ENCODE measurements around the gene SOWAHA. TPM values are rescaled to one million over a fixed set of nuclear protein-coding genes. Genes with fewer than 3 reads are reported as not detected.

The SOWAHA gene
- total RNA-seq (0.14 TPM in 1 of 2 replicates, not detected in the other), polyA plus RNA-seq (not detected in 2 replicates)

DNA sequence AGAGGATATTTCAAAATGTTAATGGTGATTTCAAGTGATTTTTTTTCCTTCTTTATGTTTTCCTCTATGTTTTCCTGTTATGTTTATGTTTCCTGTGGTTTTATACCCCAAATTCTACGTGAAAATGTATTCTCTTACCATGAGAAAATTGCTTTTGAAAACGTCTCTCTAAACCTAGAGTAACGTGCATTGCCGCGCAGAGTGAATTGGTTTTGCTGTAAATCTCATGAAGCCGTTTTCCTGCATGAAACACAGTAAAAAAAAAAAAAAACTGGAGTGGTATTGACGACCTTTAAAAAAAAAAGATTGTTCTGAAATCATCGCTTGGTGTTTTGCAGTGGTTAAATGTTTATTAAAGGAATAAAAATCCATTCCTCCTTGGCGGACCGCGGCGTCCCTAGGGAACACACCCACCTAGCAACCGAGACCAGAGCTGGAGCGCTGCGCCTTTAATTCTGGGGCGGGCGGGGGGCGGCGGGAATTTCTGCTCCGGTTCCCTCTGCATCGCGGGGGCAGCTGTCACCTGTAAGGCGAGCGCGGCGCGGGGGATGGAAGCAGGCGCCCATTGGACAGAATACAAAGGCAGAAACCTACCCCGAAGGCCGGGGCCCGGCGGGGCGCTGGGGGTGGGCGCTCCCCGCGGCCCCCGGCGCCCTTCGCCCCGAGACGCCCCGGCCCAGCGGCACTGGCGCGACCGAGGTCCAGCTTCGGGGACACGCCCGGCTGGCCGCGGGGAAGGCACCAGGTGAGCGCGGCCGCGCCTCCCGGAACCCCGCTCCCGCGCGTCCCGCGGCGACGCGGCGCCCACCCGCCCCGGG, at the start of gene SOWAHA:
Gene SOWAHA, plus strand, starts transcription at position 522 of the 818 bp plus-strand sequence. CDS start 320 bp downstream, outside the sequence.
- no peaks in the 10 kb centered on the region for H3K9me3 ChIP-seq (ENCODE audit: low read depth)
- peak in 1 of 2 donors; percentile 37 for DNase-seq (ENCODE audit: low read depth in 1 of 2, low spot score in 1 of 2)
- no peak within 1 kb of the TSS for H3K27ac ChIP-seq
- TF ChIP-seq, protein P1, sequence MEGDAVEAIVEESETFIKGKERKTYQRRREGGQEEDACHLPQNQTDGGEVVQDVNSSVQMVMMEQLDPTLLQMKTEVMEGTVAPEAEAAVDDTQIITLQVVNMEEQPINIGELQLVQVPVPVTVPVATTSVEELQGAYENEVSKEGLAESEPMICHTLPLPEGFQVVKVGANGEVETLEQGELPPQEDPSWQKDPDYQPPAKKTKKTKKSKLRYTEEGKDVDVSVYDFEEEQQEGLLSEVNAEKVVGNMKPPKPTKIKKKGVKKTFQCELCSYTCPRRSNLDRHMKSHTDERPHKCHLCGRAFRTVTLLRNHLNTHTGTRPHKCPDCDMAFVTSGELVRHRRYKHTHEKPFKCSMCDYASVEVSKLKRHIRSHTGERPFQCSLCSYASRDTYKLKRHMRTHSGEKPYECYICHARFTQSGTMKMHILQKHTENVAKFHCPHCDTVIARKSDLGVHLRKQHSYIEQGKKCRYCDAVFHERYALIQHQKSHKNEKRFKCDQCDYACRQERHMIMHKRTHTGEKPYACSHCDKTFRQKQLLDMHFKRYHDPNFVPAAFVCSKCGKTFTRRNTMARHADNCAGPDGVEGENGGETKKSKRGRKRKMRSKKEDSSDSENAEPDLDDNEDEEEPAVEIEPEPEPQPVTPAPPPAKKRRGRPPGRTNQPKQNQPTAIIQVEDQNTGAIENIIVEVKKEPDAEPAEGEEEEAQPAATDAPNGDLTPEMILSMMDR (IDR thresholded peaks at IDR 0.05; ENCODE audit: low read depth, low read length) = no peak
- no peaks in the 10 kb centered on the region for H3K36me3 ChIP-seq
- H3K4me1 ChIP-seq (ENCODE audit: low read depth) = peaks cover 3% of the 10 kb centered on the region
- H3K4me3 ChIP-seq = peak within 1 kb of the TSS; percentile 37
- H3K27me3 ChIP-seq = peaks cover 90% of the 10 kb centered on the region

DNA sequence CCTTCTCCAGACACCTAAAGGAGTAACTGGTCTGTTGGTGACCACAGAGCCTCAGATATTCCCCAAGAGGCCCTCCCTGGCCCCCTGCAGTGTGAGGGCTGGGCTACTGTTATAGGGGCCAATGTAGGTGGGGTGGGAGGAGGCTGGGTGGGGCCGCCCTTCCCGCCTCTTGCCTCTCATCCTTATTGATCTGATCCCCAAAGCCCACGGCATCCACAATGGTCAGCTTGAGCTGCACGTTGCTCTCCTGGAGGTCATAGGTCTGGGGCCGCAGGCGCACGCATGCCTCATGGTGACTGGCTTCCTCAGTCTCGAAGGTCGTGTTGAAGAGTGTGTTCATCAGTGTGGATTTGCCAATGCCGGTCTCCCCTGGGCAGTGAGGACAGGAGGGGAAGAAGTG, 49.1 kb upstream of the SOWAHA start:
- Histone ChIP-seq H3K9me3 (ENCODE audit: low read depth) (no peaks in the 10 kb centered on the region), H3K4me3 (no peak overlapping the region), H3K4me1 (ENCODE audit: low read depth) (no peaks in the 10 kb centered on the region), H3K36me3 (peaks cover 11% of the 10 kb centered on the region), H3K27me3 (no peaks in the 10 kb centered on the region), H3K27ac (no peak overlapping the region)
- TF ChIP-seq, protein P1 (IDR thresholded peaks at IDR 0.05; ENCODE audit: low read depth, low read length) = no peak
- DNase-seq (ENCODE audit: low read depth in 1 of 2, low spot score in 1 of 2) = no peak

DNA sequence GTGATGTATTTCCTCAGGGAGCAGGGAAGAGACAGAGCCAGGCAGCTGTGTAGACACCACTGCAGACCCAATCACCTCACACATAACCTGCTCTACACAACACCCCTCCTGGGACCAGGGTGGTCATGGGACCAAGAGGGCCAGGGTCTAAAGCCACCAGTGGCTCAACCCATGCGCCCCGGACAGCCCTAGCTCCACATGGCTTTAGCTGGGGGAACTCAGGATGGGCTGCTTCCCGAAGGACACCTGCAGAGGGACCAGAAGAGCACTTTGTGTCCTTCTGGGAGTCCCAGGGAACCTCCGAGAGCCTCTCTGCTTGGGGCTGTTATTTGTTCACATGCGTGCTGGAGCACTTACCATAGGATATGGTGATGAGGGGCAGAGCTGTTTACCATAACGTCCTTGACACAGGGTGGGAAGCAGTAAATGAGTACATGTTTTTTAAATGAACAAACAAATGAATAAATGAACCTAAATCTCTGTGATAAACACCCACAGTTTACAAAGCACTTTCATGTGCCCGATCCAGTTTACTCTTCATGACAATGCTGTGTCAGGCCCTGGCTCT, 48.3 kb upstream of the SOWAHA start:
- H3K27ac ChIP-seq = no peak overlapping the region
- H3K4me1 ChIP-seq (ENCODE audit: low read depth) = no peaks in the 10 kb centered on the region
- DNase-seq (ENCODE audit: low read depth in 1 of 2, low spot score in 1 of 2) = no peak
- no peaks in the 10 kb centered on the region for H3K9me3 ChIP-seq (ENCODE audit: low read depth)
- TF ChIP-seq, protein P1 (IDR thresholded peaks at IDR 0.05; ENCODE audit: low read depth, low read length) = no peak
- no peaks in the 10 kb centered on the region for H3K27me3 ChIP-seq
- H3K4me3 ChIP-seq = no peak overlapping the region
- peaks cover 11% of the 10 kb centered on the region for H3K36me3 ChIP-seq

DNA sequence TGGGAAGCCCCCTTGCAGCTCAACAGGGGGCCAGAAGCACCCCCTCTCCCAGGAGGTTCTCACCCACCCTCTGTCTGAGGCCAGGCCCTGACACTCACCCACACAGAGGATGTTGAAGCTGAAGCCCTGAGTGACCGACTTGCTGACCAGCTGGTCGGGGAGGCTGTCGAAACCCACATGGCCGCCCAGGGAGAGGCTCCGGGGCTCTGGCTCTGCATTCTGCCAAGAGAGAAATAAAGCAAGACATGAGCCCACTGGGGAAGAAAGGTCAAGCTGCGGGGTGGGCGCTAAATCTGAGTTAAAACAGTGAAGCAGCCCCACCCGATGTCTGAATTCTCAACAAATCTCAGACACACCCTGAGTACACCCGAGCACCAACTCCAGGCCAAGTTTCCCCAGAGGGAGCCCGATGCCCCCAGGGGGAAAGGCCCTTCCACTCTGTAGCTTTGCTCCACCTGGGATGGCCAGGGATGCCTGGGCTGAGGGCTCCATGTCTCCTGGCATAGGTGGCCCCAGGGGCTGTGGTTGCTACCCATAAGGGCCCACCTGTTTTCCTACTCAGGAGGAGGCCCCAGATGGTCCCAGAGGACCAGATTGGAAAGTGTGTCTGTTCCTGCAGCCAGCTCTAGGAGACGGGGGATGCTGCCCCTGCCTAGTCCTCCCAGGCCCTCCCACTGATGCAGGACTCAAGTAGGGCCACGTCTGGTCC, 47.6 kb upstream of the SOWAHA start:
- TF ChIP-seq, protein P1 (IDR thresholded peaks at IDR 0.05; ENCODE audit: low read depth, low read length) = no peak
- DNase-seq (ENCODE audit: low read depth in 1 of 2, low spot score in 1 of 2) = no peak
- no peaks in the 10 kb centered on the region for H3K9me3 ChIP-seq (ENCODE audit: low read depth)
- H3K27ac ChIP-seq = no peak overlapping the region
- H3K36me3 ChIP-seq = peaks cover 11% of the 10 kb centered on the region
- H3K4me1 ChIP-seq (ENCODE audit: low read depth) = no peaks in the 10 kb centered on the region
- no peak overlapping the region for H3K4me3 ChIP-seq
- H3K27me3 ChIP-seq = no peaks in the 10 kb centered on the region

DNA sequence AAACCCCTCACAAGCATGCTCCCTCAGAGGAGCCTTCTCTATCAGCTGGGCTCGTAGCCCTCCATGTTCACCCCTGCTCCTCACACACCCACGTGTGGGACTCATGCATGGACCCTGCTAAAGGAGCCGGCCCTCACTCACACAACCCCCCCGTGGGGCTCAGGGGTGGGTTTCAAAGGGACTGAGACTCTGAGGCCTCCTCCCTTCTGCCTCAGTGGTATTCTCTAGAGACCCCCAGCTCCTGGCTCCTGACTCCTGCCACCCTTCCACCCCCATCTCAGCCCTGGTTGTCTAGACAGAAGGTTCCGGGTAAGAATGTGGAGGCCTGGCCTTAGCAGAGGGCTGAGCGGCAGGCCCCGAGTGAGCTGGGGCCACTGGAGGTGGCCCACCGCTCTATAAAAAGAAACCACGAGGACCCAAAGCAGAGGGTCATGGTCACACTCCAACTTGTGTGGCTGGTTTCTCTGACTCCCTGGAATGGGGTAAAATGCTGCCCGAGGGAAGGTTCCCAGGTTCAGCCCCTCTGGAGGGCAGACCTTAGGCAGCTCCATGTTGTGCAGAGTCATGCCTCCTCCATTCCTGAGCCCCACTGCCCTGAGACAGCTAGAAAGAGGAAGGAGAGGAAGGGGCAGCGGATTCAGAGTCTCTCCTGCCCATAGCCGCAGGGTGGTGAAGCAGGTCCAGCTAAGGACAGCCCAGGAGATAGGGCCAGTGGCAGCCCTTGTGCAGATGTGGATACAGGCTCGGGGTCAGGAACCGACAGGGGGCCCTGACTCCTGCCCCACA, 46.9 kb upstream of the SOWAHA start:
- peaks cover 3% of the 10 kb centered on the region for H3K4me1 ChIP-seq (ENCODE audit: low read depth)
- peaks cover 7% of the 10 kb centered on the region for H3K36me3 ChIP-seq
- no peaks in the 10 kb centered on the region for H3K9me3 ChIP-seq (ENCODE audit: low read depth)
- TF ChIP-seq, protein P1 (IDR thresholded peaks at IDR 0.05; ENCODE audit: low read depth, low read length) = no peak
- no peak overlapping the region for H3K4me3 ChIP-seq
- H3K27me3 ChIP-seq = no peaks in the 10 kb centered on the region
- no peak for DNase-seq (ENCODE audit: low read depth in 1 of 2, low spot score in 1 of 2)
- no peak overlapping the region for H3K27ac ChIP-seq
